K562 (cell line): Measurements from ENCODE around the gene ANKRD23. TPM values are rescaled to one million over a fixed set of nuclear protein-coding genes. Genes with fewer than 3 reads are reported as not detected.
A peak's percentile ranks its signal among the peaks of the same experiment; 100 is the strongest.

Experiments
- BRD9 ChIP-seq: fragments of 450-650 bp; IDR thresholded peaks from 2 replicates; pipeline ENCODE4 v1.6.1; 2018; ENCODE audit warnings: low read depth; ENCODE audit not compliant: partially characterized antibody
- CHD1 ChIP-seq: fragments of 200-600 bp; sonication (generic); IDR thresholded peaks from one replicate; pipeline ENCODE4 v1.6.1; 2012; ENCODE audit warnings: mild to moderate bottlenecking, moderate library complexity, low read length, inconsistent platforms
- DACH1 ChIP-seq: fragments of 450-650 bp; IDR thresholded peaks from 2 replicates; pipeline ENCODE4 v1.6.1; 2018; ENCODE audit not compliant: partially characterized antibody
- DLX4 ChIP-seq: fragments of 250-450 bp; sonication (Bioruptor Pico); IDR thresholded peaks from 2 replicates; pipeline ENCODE4 v1.6.1; 2021; ENCODE audit warnings: mild to moderate bottlenecking
- E2F6 ChIP-seq, 2 experiments: IDR thresholded peaks; 2 replicates each; pipeline ENCODE4 v1.6.1; 2011; ENCODE audit warnings: borderline replicate concordance in 1 of 2, control low read depth in 1 of 2, low read depth in 1 of 2, low read length in 1 of 2, mild to moderate bottlenecking in 1 of 2, mixed read lengths in 1 of 2, moderate library complexity in 1 of 2; ENCODE audit not compliant: insufficient read depth in 1 of 2, insufficient read length in 1 of 2, poor library complexity in 1 of 2, severe bottlenecking in 1 of 2; ENCODE audit errors: extremely low read depth in 1 of 2
- FOXP1 ChIP-seq: sonication (generic); formaldehyde crosslinking; IDR thresholded peaks from 2 replicates; pipeline ENCODE4 v1.8.0; 2022; ENCODE audit warnings: mild to moderate bottlenecking, missing genetic modification reagents
- HBP1 ChIP-seq: fragments of 450-650 bp; formaldehyde crosslinking; IDR thresholded peaks from 2 replicates; pipeline ENCODE4 v1.4.0; 2022; ENCODE audit warnings: missing genetic modification characterization
- KAT8 ChIP-seq: fragments of 450-650 bp; IDR thresholded peaks from 2 replicates; pipeline ENCODE4 v1.6.1; 2016; ENCODE audit warnings: low read depth, mild to moderate bottlenecking
- MAFK ChIP-seq: IDR thresholded peaks from 2 replicates; pipeline ENCODE4 v1.6.1; 2011; ENCODE audit warnings: low read length, improper control_type of control experiment
- MBD2 ChIP-seq: sonication (generic); IDR thresholded peaks from 2 replicates; pipeline ENCODE4 v1.6.1; 2016; ENCODE audit warnings: low read depth, borderline replicate concordance
- NONO ChIP-seq, 2 experiments: fragments of 200-400 bp in 1 of 2; fragments of 450-650 bp in 1 of 2; formaldehyde crosslinking in 1 of 2; IDR thresholded peaks; 2 replicates each; pipeline ENCODE4 v1.6.1; 2017; ENCODE audit warnings: low read depth in 2 of 2, mild to moderate bottlenecking in 2 of 2, moderate library complexity in 2 of 2, low read length in 1 of 2
- PRPF4 ChIP-seq: fragments of 200-400 bp; formaldehyde crosslinking; IDR thresholded peaks from one replicate; pipeline ENCODE4 v1.6.1; 2017; ENCODE audit warnings: low read length, low read depth, mild to moderate bottlenecking; ENCODE audit not compliant: insufficient read depth, poor library complexity, severe bottlenecking
- RBM25 ChIP-seq: fragments of 200-400 bp; formaldehyde crosslinking; IDR thresholded peaks from 2 replicates; pipeline ENCODE4 v1.6.1; 2018; ENCODE audit warnings: low read length, low read depth, moderate library complexity; ENCODE audit not compliant: severe bottlenecking
- SIN3B ChIP-seq: fragments of 450-650 bp; IDR thresholded peaks from 2 replicates; pipeline ENCODE4 v1.6.1; 2017; ENCODE audit warnings: low read depth, mild to moderate bottlenecking, moderate library complexity
- SMARCA5 ChIP-seq: fragments of 450-650 bp; IDR thresholded peaks from 2 replicates; pipeline ENCODE4 v1.6.1; 2016
- SPI1 ChIP-seq: IDR thresholded peaks from 2 replicates; pipeline ENCODE4 v1.6.1; 2011; ENCODE audit warnings: low read depth, low read length, control low read depth, borderline replicate concordance
- SREBF2 ChIP-seq: sonication (generic); formaldehyde crosslinking; IDR thresholded peaks from 2 replicates; pipeline ENCODE4 v1.4.0; 2020; ENCODE audit warnings: mild to moderate bottlenecking, missing genetic modification reagents
- TCF15 ChIP-seq: fragments of 250-450 bp; sonication (Bioruptor Pico); IDR thresholded peaks from 2 replicates; pipeline ENCODE4 v1.8.0; 2022; ENCODE audit warnings: moderate library complexity, mild to moderate bottlenecking, inconsistent platforms
- ZNF57 ChIP-seq: fragments of 450-650 bp; formaldehyde crosslinking; IDR thresholded peaks from 2 replicates; pipeline ENCODE4 v1.4.0; 2020; ENCODE audit warnings: mild to moderate bottlenecking, moderate library complexity
- ZNF609 ChIP-seq: sonication (generic); formaldehyde crosslinking; IDR thresholded peaks from 2 replicates; pipeline ENCODE4 v1.8.1; 2023; ENCODE audit warnings: missing genetic modification reagents, mild to moderate bottlenecking, borderline replicate concordance
- polyA plus RNA-seq, 8 experiments: library from polyadenylated mRNA; depleted of rRNA in 4 of 8; stranded (reverse) in 5 of 8; unstranded in 3 of 8; fragments of >200 nt; fragmentation: Nextera tagmentation in 2 of 8; fragmentation: Illumina TruSeq in 1 of 8; extraction: Ambion mirVana in 2 of 8; extraction: Trizol in 1 of 8; gene quantifications; 2 replicates each; pipeline versions ENCODE4 v1.2.1 to v1.2.3, GENCODE V29; 2011 to 2014; ENCODE audit warnings: inconsistent platforms in 1 of 8, missing spikeins in 1 of 8
- total RNA-seq, 7 experiments: library from RNA; depleted of rRNA in 6 of 7; stranded (reverse); fragments of >200 nt in 6 of 7; fragmentation: Illumina TruSeq in 2 of 7; extraction: Trizol in 2 of 7; gene quantifications; 2 replicates each; pipeline versions ENCODE4 v1.2.1 to v1.2.3, GENCODE V29; 2011 to 2021; ENCODE audit warnings: low replicate concordance in 1 of 7

ANKRD23 gene
- total and polyA plus RNA-seq, 9 of the 15 experiments (the other 6 are each of a cell fraction or from before 2014, with no cell fraction given), result 0.32 to 4.8 (median 2.8) TPM

GRCh38 chr2:96872591-96873349 lies 28.9 kb upstream of the ANKRD23 start (continued):
- TF ChIP-seq SIN3B (no peak), NONO (IDR thresholded peaks at IDR 0.05; ENCODE audit: low read depth in 2 of 2, low read length in 1 of 2) (no peak), ZNF57 (CRISPR knock-in tag) (no peak), RBM25 (no peak), BRD9 (no peak), MAFK (no peak), PRPF4 (no peak), HBP1 (CRISPR knock-in tag) (no peak), DACH1 (no peak), MBD2 (no peak), SPI1 (peak; percentile 44; the same call in 1 of the 2 replicates), TCF15 (no peak), ZNF609 (no peak), CHD1 (peak; percentile 28), SMARCA5 (no peak), E2F6 (IDR thresholded peaks at IDR 0.05; ENCODE audit: borderline replicate concordance in 1 of 2, extremely low read depth in 1 of 2, insufficient read depth in 1 of 2, insufficient read length in 1 of 2, low read depth in 1 of 2, low read length in 1 of 2, poor library complexity in 1 of 2, severe bottlenecking in 1 of 2) (peak in 1 of 2 experiments; percentile 17), DLX4 (CRISPR knock-in tag) (no peak), FOXP1 (CRISPR knock-in tag) (no peak), SREBF2 (no peak), KAT8 (no peak)
